ENCODE measurements around the gene BRINP3. TPM values are rescaled to one million over a fixed set of nuclear protein-coding genes. Genes with fewer than 3 reads are reported as not detected.

BRINP3 gene
- total and polyA plus RNA-seq, 9 of the 15 experiments (the other 6 are each of a cell fraction or from before 2014, with no cell fraction given): 0.09 to 0.75 (median 0.19) TPM; not detected in 1

- Histone ChIP-seq H3K9me1 (ENCODE audit: control insufficient read depth, insufficient read depth, low read length) (no peaks in the 10 kb centered on the region), H3K4me3 (no peak overlapping the region), H3K27me3 (ENCODE audit: control insufficient read depth in 2 of 2, insufficient read depth in 2 of 2, low read length in 2 of 2) (no peaks in the 10 kb centered on the region), H3K27ac (ENCODE audit: extremely low read depth, low read depth, low read length) (no peak overlapping the region), H2AFZ (ENCODE audit: low read depth, low read length) (no peak overlapping the region), H3K79me2 (ENCODE audit: control insufficient read depth, insufficient read depth, low read length) (no peaks in the 10 kb centered on the region), H3K9ac (ENCODE audit: insufficient read depth in 1 of 2, low read depth in 2 of 2, low read length in 2 of 2) (no peak overlapping the region), H3K4me1 (replicated peaks in 1 of 2; ENCODE audit: control insufficient read depth in 2 of 2, insufficient read depth in 2 of 2, low read length in 2 of 2) (no peaks in the 10 kb centered on the region), H4K20me1 (replicated peaks; ENCODE audit: control insufficient read depth, insufficient read depth, low read length) (no peaks in the 10 kb centered on the region), H3K4me2 (ENCODE audit: insufficient read depth, low read length) (no peak overlapping the region), H3K9me3 (replicated peaks; ENCODE audit: control insufficient read depth, insufficient read depth, low read depth, low read length) (no peaks in the 10 kb centered on the region), H3K36me3 (ENCODE audit: control insufficient read depth, insufficient read depth, low read length) (no peaks in the 10 kb centered on the region)
- BruUV-seq (replicated peaks): no TSS peak
- TF ChIP-seq FIP1L1 (IDR thresholded peaks at IDR 0.05; ENCODE audit: low read depth, low read length, poor library complexity, severe bottlenecking) (no peak), E2F3 (CRISPR knock-in tag; IDR thresholded peaks at IDR 0.05) (no peak), TAF7 (tag; IDR thresholded peaks at IDR 0.05) (no peak), SMAD1 (IDR thresholded peaks at IDR 0.05; ENCODE audit: low read depth, low read length, partially characterized antibody) (no peak), TEAD2 (tag; IDR thresholded peaks at IDR 0.05) (no peak), PHF8 (IDR thresholded peaks at IDR 0.05; ENCODE audit: borderline replicate concordance, low read length) (no peak), PRMT5 (CRISPR knock-in tag; IDR thresholded peaks at IDR 0.05) (no peak), RBFOX2 (IDR thresholded peaks at IDR 0.05; ENCODE audit: low read depth, low read length) (no peak)
- ATAC-seq (no peak), FAIRE-seq (no peak), DNase-seq (ENCODE audit: extremely low read depth in 1 of 4, low spot score in 3 of 4) (no peak)
- WGBS (ENCODE audit: insufficient coverage, low coverage, missing lambda C conversion rate): 2% methylated on average over 2 of the region's 2 CpGs
- ChIA-PET CTCF (ENCODE audit: low intra/inter-chr PET ratio) (no interaction called here), POLR2A (no interaction called here)
- intact Hi-C loops (cut with micrococcal nuclease) (no loop called here), in situ Hi-C loops (cut with MboI) (no loop called here)
Measured at GRCh38 chr1:190119683-190120082, 358.0 kb downstream of the BRINP3 start.

- DNase-seq (ENCODE audit: extremely low read depth in 1 of 4, low spot score in 3 of 4): no peak
- in situ Hi-C loops (cut with MboI): no loop called here
- Histone ChIP-seq H3K27ac (ENCODE audit: extremely low read depth, low read depth, low read length) (no peak overlapping the region), H3K79me2 (ENCODE audit: control insufficient read depth, insufficient read depth, low read length) (no peaks in the 10 kb centered on the region), H3K4me2 (ENCODE audit: insufficient read depth, low read length) (no peak overlapping the region), H3K9me1 (ENCODE audit: control insufficient read depth, insufficient read depth, low read length) (no peaks in the 10 kb centered on the region), H3K4me3 (no peak overlapping the region), H3K4me1 (replicated peaks in 1 of 2; ENCODE audit: control insufficient read depth in 2 of 2, insufficient read depth in 2 of 2, low read length in 2 of 2) (no peaks in the 10 kb centered on the region), H3K9me3 (replicated peaks; ENCODE audit: control insufficient read depth, insufficient read depth, low read depth, low read length) (no peaks in the 10 kb centered on the region; the same call in 1 of the 2 replicates), H2AFZ (ENCODE audit: low read depth, low read length) (no peak overlapping the region), H3K27me3 (ENCODE audit: control insufficient read depth in 2 of 2, insufficient read depth in 2 of 2, low read length in 2 of 2) (no peaks in the 10 kb centered on the region), H3K36me3 (ENCODE audit: control insufficient read depth, insufficient read depth, low read length) (no peaks in the 10 kb centered on the region), H3K9ac (ENCODE audit: insufficient read depth in 1 of 2, low read depth in 2 of 2, low read length in 2 of 2) (no peak overlapping the region), H4K20me1 (replicated peaks; ENCODE audit: control insufficient read depth, insufficient read depth, low read length) (no peaks in the 10 kb centered on the region)
- intact Hi-C loops (cut with micrococcal nuclease): no loop called here
- CTCF ChIA-PET (ENCODE audit: low intra/inter-chr PET ratio): no interaction called here
- ATAC-seq: no peak
- FAIRE-seq: no peak
- BruUV-seq (replicated peaks): no TSS peak
- POLR2A ChIA-PET: no interaction called here
- no peak for TF ChIP-seq RBM22 (IDR thresholded peaks at IDR 0.05; ENCODE audit: low read depth, low read length, poor library complexity, severe bottlenecking)
- TF ChIP-seq SUPT5H (IDR thresholded peaks at IDR 0.05): no peak
- no peak for TF ChIP-seq CBX1 (IDR thresholded peaks at IDR 0.05; ENCODE audit: low read depth)
- TF ChIP-seq TBL1XR1 (IDR thresholded peaks at IDR 0.05; ENCODE audit: low read length in 2 of 2): no peak
- no peak for TF ChIP-seq PREB (CRISPR knock-in tag; IDR thresholded peaks at IDR 0.05)
- TF ChIP-seq ATF3 (IDR thresholded peaks at IDR 0.05): no peak
- no peak for TF ChIP-seq ATF3 (CRISPR knock-in tag; conservative IDR thresholded peaks at IDR 0.05)
- no peak for TF ChIP-seq CHD1 (IDR thresholded peaks at IDR 0.05; ENCODE audit: low read length)
- TF ChIP-seq TCFL5 (CRISPR knock-in tag; conservative IDR thresholded peaks at IDR 0.05): no peak
- TF ChIP-seq ZFP1 (CRISPR knock-in tag; IDR thresholded peaks at IDR 0.05): no peak
Measured at GRCh38 chr1:190116921-190117320, 360.7 kb downstream of the BRINP3 start.
